AG04450 (cell line): ENCODE results near the gene DCBLD1. TPM values are rescaled to one million over a fixed set of nuclear protein-coding genes. Genes with fewer than 3 reads are reported as not detected.

Source experiments
- CTCF ChIA-PET: fragments of 300-600, 350-600 bp; formaldehyde crosslinking; extraction: SDS; loops from one replicate; lab custom pipeline; 2022; ENCODE audit warnings: antibody characterized with exemption, inconsistent platforms; lab: Charles Lee
- POLR2A ChIA-PET: fragments of 350-600 bp; formaldehyde crosslinking; extraction: SDS; loops from one replicate; lab custom pipeline; 2021; ENCODE audit warnings: antibody characterized with exemption, inconsistent platforms; lab: Yijun Ruan, JAX
- DNase-seq: peaks from one replicate; pipeline ENCODE4 v3.0.0-alpha.2; 2011; ENCODE audit warnings: low read depth, low spot score
- H3K27ac ChIP-seq: one replicate; pipeline ENCODE4 v1.5.1; 2012; ENCODE audit warnings: low read depth, low read length, control low read depth
- H3K27me3 ChIP-seq: one replicate; pipeline ENCODE4 v1.6.0; 2012; ENCODE audit warnings: low read length; ENCODE audit not compliant: control insufficient read depth, insufficient read depth
- H3K4me3 ChIP-seq: 2 replicates; pipeline ENCODE4 v1.5.1; 2011; ENCODE audit warnings: mild to moderate bottlenecking, low read depth, low read length, control low read depth
- H3K9me3 ChIP-seq: 2 replicates; pipeline ENCODE4 v1.5.1; 2012; ENCODE audit warnings: low read length; ENCODE audit not compliant: control insufficient read depth, insufficient read depth
- CTCF ChIP-seq: IDR thresholded peaks from 2 replicates; pipeline ENCODE4 v1.5.1; 2011; ENCODE audit warnings: low read depth, low read length, control low read depth, inconsistent platforms
- polyA plus RNA-seq: library from polyadenylated mRNA; depleted of rRNA; stranded (reverse); fragments of >200 nt; gene quantifications from 2 replicates; pipeline ENCODE4 v1.2.3, GENCODE V29; 2011

DCBLD1 gene
- polyA plus RNA-seq, 1 experiment, result 19.0 TPM

- H3K27ac ChIP-seq, result no peak overlapping the region
- no peak for DNase-seq
- H3K9me3 ChIP-seq, result peaks cover 4% of the 10 kb centered on the region; the same call in 1 of the 2 replicates
- no peak for TF ChIP-seq CTCF
- no peaks in the 10 kb centered on the region for H3K27me3 ChIP-seq
- H3K4me3 ChIP-seq, result no peak overlapping the region
- ChIA-PET POLR2A (no interaction called here), CTCF (no interaction called here)
Observed at GRCh38 chr6:117491916-117492315, 9.4 kb downstream of the DCBLD1 start.

- no peak overlapping the region for H3K4me3 ChIP-seq
- no peak overlapping the region for H3K27ac ChIP-seq
- DNase-seq, result no peak
- no peak for TF ChIP-seq CTCF
- no peaks in the 10 kb centered on the region for H3K27me3 ChIP-seq
- CTCF ChIA-PET, result interaction anchor here (1.1 kb wide), 2 partner anchors 16 to 62 kb away, joined by 3 to 4 read pairs; no protein-coding TSS in a partner anchor
- no peaks in the 10 kb centered on the region for H3K9me3 ChIP-seq
- POLR2A ChIA-PET, result no interaction called here
Observed at GRCh38 chr6:117493470-117493869, 11.0 kb downstream of the DCBLD1 start.

- TF ChIP-seq CTCF, result no peak
- CTCF ChIA-PET, result interaction anchor here (1.1 kb wide), 2 partner anchors 16 to 61 kb away, joined by 3 to 4 read pairs; no protein-coding TSS in a partner anchor
- POLR2A ChIA-PET, result no interaction called here
- Histone ChIP-seq H3K4me3 (no peak overlapping the region; the same call in 1 of the 2 replicates), H3K27ac (no peak overlapping the region), H3K9me3 (no peaks in the 10 kb centered on the region), H3K27me3 (no peaks in the 10 kb centered on the region)
- DNase-seq, result no peak
Observed at GRCh38 chr6:117494283-117494682, 11.8 kb downstream of the DCBLD1 start.

GRCh38 chr6:117494694-117495318, 12.3 kb downstream of the DCBLD1 start:
- POLR2A ChIA-PET, result no interaction called here
- H3K27ac ChIP-seq, result no peak overlapping the region
- TF ChIP-seq CTCF, result no peak
- no peaks in the 10 kb centered on the region for H3K9me3 ChIP-seq
- no peaks in the 10 kb centered on the region for H3K27me3 ChIP-seq
- DNase-seq, result no peak
- no peak overlapping the region for H3K4me3 ChIP-seq
- CTCF ChIA-PET, result interaction anchor here (1.3 kb wide), 1 partner anchor 61 kb away, joined by 5 read pairs; no protein-coding TSS in a partner anchor

- no peak for TF ChIP-seq CTCF
- POLR2A ChIA-PET, result interaction anchor here (1.1 kb wide), 1 partner anchor 12 kb away, joined by 5 read pairs; the partner anchor contains the start of gene DCBLD1
- no peak for DNase-seq
- CTCF ChIA-PET, result interaction anchor here (1.3 kb wide), 1 partner anchor 60 kb away, joined by 5 read pairs; no protein-coding TSS in a partner anchor
- no peaks in the 10 kb centered on the region for H3K27me3 ChIP-seq
- H3K9me3 ChIP-seq, result no peaks in the 10 kb centered on the region
- no peak overlapping the region for H3K27ac ChIP-seq
- H3K4me3 ChIP-seq, result no peak overlapping the region
Observed at GRCh38 chr6:117495425-117495824, 13.0 kb downstream of the DCBLD1 start.
